ENCODE measurements around the gene CLSTN2. TPM values are rescaled to one million over a fixed set of nuclear protein-coding genes. Genes with fewer than 3 reads are reported as not detected.

The CLSTN2 gene
- total and polyA plus RNA-seq, 2 of the 8 experiments (the other 6 are each of a cell fraction or from before 2014, with no cell fraction given) = 0.39 to 0.52 TPM

- no peak for TF ChIP-seq CHD7 (IDR thresholded peaks at IDR 0.05; ENCODE audit: insufficient replicate concordance, low read length)
- no peak for TF ChIP-seq ZNF274 (IDR thresholded peaks at IDR 0.05; ENCODE audit: borderline replicate concordance, extremely low read depth, low read length)
These were observed 528.4 kb downstream of the CLSTN2 start (continued) for GRCh38 chr3:140463355-140463754.

Measured in H1 (cell line).